Inflammatory macrophage treated with lipopolysaccharide for 1 hour (primary cell): ENCODE results near the gene CARS2.
A peak's percentile ranks its signal among the peaks of the same experiment; 100 is the strongest.
"Not testable (repeated sequence)": the region's sequence is repeated elsewhere in the genome, so short reads cannot be mapped to it uniquely, and the experiment has no call there.

Source experiments
- DNase-seq, 2 donors: peaks; one replicate each; pipeline ENCODE4 v3.0.0-alpha.2; 2020 to 2022

Gene CARS2

GRCh38 chr13:110680852-110681251 is 25.1 kb downstream of the CARS2 start:
- no peak for DNase-seq

- no peak for DNase-seq
These were observed 28.0 kb downstream of the CARS2 start for GRCh38 chr13:110677731-110678545.

GRCh38 chr13:110676595-110677587 is 29.0 kb downstream of the CARS2 start:
- DNase-seq = peak; percentile 35 to 38

- not testable (repeated sequence) for DNase-seq
These were observed 36.1 kb downstream of the CARS2 start for GRCh38 chr13:110669814-110670213.

GRCh38 chr13:110669036-110669435 is 36.9 kb downstream of the CARS2 start:
- DNase-seq = no peak

- no peak for DNase-seq
These were observed 39.7 kb downstream of the CARS2 start for GRCh38 chr13:110666255-110666533.

GRCh38 chr13:110665491-110666254 is 40.2 kb downstream of the CARS2 start:
- peak; percentile 82 to 83 for DNase-seq

GRCh38 chr13:110664673-110665072 is 41.2 kb downstream of the CARS2 start:
- no peak for DNase-seq

GRCh38 chr13:110664041-110664440 is 41.9 kb downstream of the CARS2 start:
- peak; percentile 34 to 43 for DNase-seq

- no peak for DNase-seq
These were observed 42.4 kb downstream of the CARS2 start for GRCh38 chr13:110663491-110663890.

- DNase-seq = no peak
These were observed 43.0 kb downstream of the CARS2 start for GRCh38 chr13:110662777-110663443.

GRCh38 chr13:110662091-110662490 is 43.8 kb downstream of the CARS2 start:
- no peak for DNase-seq

- DNase-seq = no peak
These were observed 44.7 kb downstream of the CARS2 start for GRCh38 chr13:110661256-110661655.

GRCh38 chr13:110658218-110658911 is 47.6 kb downstream of the CARS2 start:
- DNase-seq = peak; percentile 85 to 90

- no peak for DNase-seq
These were observed 48.7 kb downstream of the CARS2 start for GRCh38 chr13:110657196-110657595.

- no peak for DNase-seq
These were observed 52.1 kb downstream of the CARS2 start for GRCh38 chr13:110653851-110654250.

GRCh38 chr13:110653271-110653670 is 52.6 kb downstream of the CARS2 start:
- no peak for DNase-seq

GRCh38 chr13:110652764-110653163 is 53.2 kb downstream of the CARS2 start:
- DNase-seq = no peak

- DNase-seq = no peak
These were observed 53.6 kb downstream of the CARS2 start for GRCh38 chr13:110652231-110652730.

GRCh38 chr13:110651726-110652230 is 54.1 kb downstream of the CARS2 start:
- DNase-seq = no peak

- DNase-seq = no peak
These were observed 54.6 kb downstream of the CARS2 start for GRCh38 chr13:110651271-110651670.
